ENCODE results near the gene TOLLIP. TPM values are rescaled to one million over a fixed set of nuclear protein-coding genes. Genes with fewer than 3 reads are reported as not detected.

The TOLLIP gene
- total RNA-seq, 1 experiment from 2014 or later, result 29.5 TPM

DNA sequence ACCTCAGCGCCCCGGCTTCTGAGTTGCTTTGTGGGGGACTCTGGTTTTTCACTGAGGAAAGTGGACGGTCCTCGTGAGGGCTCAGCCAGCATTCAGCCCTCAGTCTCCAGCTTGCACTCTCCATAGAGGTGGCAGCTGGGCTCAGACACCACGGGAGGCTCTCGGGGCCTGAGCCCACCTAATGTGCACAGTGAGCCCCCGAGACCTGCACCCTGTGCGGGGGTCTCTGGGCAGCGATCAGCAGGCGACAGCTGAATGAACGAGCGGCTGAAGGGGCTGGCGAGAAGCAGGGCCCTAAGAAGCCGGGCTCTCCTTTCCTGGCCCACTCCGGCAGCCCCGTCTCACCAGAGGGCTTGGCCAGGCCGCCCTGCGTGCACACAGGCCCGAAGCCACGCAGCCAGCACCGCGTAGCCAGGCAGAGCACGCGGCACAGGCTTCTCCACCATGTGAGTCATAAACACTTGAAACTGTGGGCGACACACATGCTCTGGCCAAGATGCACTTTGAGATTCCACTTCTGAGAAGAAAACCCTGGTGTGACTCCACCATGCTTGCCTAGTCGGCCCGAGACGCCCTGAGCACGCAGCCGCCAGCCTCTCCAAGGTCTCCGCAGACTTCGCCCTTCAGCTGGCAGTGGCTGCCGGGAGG, 28.0 kb downstream of the TOLLIP start:
- Histone ChIP-seq H4K20me1 (ENCODE audit: insufficient read depth) (no peaks in the 10 kb centered on the region), H2AFZ (no peak overlapping the region), H3K9me2 (ENCODE audit: insufficient read depth) (no peaks in the 10 kb centered on the region), H3K36me3 (ENCODE audit: low read depth) (no peaks in the 10 kb centered on the region), H3K4me1 (replicated peaks; ENCODE audit: insufficient read depth) (no peaks in the 10 kb centered on the region), H3K79me2 (ENCODE audit: low read depth) (no peaks in the 10 kb centered on the region), H3K27ac (no peak overlapping the region), H3F3A (ENCODE audit: insufficient read depth, low read depth) (no peaks in the 10 kb centered on the region), H3K4me2 (no peak overlapping the region), H3K27me3 (ENCODE audit: insufficient read depth, low read depth) (no peaks in the 10 kb centered on the region), H3K9me3 (ENCODE audit: insufficient read depth, low read depth) (no peaks in the 10 kb centered on the region), H3K4me3 (no peak overlapping the region)
- BruUV-seq (replicated peaks), result no TSS peak
- CTCF ChIA-PET, result no interaction called here
- POLR2A ChIA-PET (ENCODE audit: unreplicated experiment), result no interaction called here
- DNase-seq, result no peak
- no peak for TF ChIP-seq EZH2 (IDR thresholded peaks at IDR 0.05; ENCODE audit: low read depth)
- TF ChIP-seq, protein P1, sequence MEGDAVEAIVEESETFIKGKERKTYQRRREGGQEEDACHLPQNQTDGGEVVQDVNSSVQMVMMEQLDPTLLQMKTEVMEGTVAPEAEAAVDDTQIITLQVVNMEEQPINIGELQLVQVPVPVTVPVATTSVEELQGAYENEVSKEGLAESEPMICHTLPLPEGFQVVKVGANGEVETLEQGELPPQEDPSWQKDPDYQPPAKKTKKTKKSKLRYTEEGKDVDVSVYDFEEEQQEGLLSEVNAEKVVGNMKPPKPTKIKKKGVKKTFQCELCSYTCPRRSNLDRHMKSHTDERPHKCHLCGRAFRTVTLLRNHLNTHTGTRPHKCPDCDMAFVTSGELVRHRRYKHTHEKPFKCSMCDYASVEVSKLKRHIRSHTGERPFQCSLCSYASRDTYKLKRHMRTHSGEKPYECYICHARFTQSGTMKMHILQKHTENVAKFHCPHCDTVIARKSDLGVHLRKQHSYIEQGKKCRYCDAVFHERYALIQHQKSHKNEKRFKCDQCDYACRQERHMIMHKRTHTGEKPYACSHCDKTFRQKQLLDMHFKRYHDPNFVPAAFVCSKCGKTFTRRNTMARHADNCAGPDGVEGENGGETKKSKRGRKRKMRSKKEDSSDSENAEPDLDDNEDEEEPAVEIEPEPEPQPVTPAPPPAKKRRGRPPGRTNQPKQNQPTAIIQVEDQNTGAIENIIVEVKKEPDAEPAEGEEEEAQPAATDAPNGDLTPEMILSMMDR (conservative IDR thresholded peaks at IDR 0.05), result no peak
- intact Hi-C loops (cut with micrococcal nuclease; ENCODE audit: unreplicated experiment), result no loop called here

DNA sequence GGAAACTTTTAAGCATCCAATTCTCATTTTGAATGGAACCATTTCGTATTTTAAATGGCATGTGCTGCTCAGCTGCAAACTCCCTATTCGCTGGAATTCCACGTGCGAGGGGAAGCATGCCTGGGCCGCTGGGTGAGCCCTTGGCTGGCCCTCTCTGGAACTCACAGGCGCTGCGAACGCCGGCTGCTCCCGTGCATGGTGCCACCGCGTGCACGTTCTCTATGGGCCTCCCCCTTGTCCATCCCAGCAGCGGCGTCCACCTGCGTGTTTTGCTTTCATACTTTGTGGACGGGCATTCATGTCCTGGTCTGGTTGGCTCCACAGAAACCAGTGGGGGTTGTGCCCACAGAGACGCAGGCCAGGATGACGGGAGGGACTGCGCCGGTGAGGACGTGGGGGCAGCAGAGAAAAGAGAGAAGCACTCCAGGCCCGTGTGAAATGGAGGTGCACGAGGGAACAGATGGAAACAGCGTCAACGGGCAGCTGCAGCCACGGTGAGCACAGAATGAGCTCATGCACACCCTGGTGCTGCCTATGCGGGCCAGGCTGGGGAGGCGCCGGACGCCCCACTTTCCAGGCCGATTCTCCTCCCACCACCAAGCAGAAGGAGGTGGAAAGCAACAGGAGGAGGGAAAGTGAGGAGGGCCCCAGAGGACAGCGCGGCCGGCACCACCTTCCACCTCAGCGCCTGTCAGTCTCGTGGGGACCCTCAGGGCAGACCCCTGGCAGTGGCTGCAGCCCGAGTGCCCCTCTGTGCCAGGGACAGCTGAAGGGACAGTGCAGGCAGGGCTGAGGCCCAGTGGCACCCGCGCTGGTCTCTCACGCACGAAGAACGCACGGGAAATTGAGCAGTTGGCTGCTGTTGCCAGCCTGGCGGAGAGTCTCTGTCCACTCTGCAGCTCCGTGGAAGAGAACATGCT, 29.1 kb downstream of the TOLLIP start:
- no peak overlapping the region for H3K27ac ChIP-seq

DNA sequence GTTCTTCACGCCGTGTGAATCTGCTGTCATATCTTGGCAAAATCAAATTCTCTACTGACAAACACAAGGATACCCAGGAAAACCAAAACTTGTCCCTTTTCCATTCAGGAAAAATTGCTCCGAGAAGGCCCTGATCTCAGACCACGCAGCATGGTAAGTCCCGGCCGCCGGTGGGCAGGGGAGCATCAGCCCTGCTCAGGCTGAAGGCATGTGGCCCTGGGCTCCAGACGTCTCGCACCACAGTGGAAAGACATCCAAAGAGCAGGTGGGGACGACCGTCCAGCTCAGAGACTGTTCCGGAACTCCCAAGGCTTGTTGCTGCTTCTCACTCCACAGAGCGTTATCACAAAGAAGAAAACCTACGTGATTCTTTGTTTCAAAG, 29.8 kb downstream of the TOLLIP start:
- POLR2A ChIA-PET (ENCODE audit: unreplicated experiment), result no interaction called here
- Histone ChIP-seq H3K27me3 (ENCODE audit: insufficient read depth, low read depth) (no peaks in the 10 kb centered on the region), H3K4me1 (replicated peaks; ENCODE audit: insufficient read depth) (no peaks in the 10 kb centered on the region), H3F3A (ENCODE audit: insufficient read depth, low read depth) (no peaks in the 10 kb centered on the region), H3K36me3 (ENCODE audit: low read depth) (no peaks in the 10 kb centered on the region), H3K4me2 (no peak overlapping the region), H3K79me2 (ENCODE audit: low read depth) (no peaks in the 10 kb centered on the region), H2AFZ (no peak overlapping the region), H3K9me2 (ENCODE audit: insufficient read depth) (no peaks in the 10 kb centered on the region), H3K9me3 (ENCODE audit: insufficient read depth, low read depth) (no peaks in the 10 kb centered on the region), H4K20me1 (ENCODE audit: insufficient read depth) (no peaks in the 10 kb centered on the region), H3K4me3 (no peak overlapping the region), H3K27ac (no peak overlapping the region)
- TF ChIP-seq, protein P1 (conservative IDR thresholded peaks at IDR 0.05), result no peak
- TF ChIP-seq EZH2 (IDR thresholded peaks at IDR 0.05; ENCODE audit: low read depth), result no peak
- intact Hi-C loops (cut with micrococcal nuclease; ENCODE audit: unreplicated experiment), result no loop called here
- no peak for DNase-seq
- no TSS peak for BruUV-seq (replicated peaks)
- CTCF ChIA-PET, result no interaction called here

More for the DNA sequence above, 29.1 kb downstream of the TOLLIP start:
- Histone ChIP-seq H3K4me2 (no peak overlapping the region), H3K36me3 (ENCODE audit: low read depth) (no peaks in the 10 kb centered on the region), H3K79me2 (ENCODE audit: low read depth) (no peaks in the 10 kb centered on the region), H4K20me1 (ENCODE audit: insufficient read depth) (no peaks in the 10 kb centered on the region), H3K9me3 (ENCODE audit: insufficient read depth, low read depth) (no peaks in the 10 kb centered on the region), H2AFZ (no peak overlapping the region), H3K4me3 (no peak overlapping the region), H3K9me2 (ENCODE audit: insufficient read depth) (no peaks in the 10 kb centered on the region), H3F3A (ENCODE audit: insufficient read depth, low read depth) (no peaks in the 10 kb centered on the region), H3K4me1 (replicated peaks; ENCODE audit: insufficient read depth) (no peaks in the 10 kb centered on the region), H3K27me3 (ENCODE audit: insufficient read depth, low read depth) (no peaks in the 10 kb centered on the region)
- no peak for DNase-seq
- TF ChIP-seq, protein P1 (conservative IDR thresholded peaks at IDR 0.05), result no peak
- no peak for TF ChIP-seq EZH2 (IDR thresholded peaks at IDR 0.05; ENCODE audit: low read depth)
- intact Hi-C loops (cut with micrococcal nuclease; ENCODE audit: unreplicated experiment), result no loop called here
- POLR2A ChIA-PET (ENCODE audit: unreplicated experiment), result no interaction called here
- BruUV-seq (replicated peaks), result no TSS peak
- CTCF ChIA-PET, result no interaction called here
